Glomerular visceral epithelial cell (primary cell): Measurements from ENCODE around the gene SH3D19.

Experiments
- DNase-seq: peaks from one replicate; pipeline ENCODE4 v3.0.0-alpha.2; 2016; ENCODE audit errors: extremely low spot score

The SH3D19 gene

GRCh38 chr4:151233600-151233999 lies 91.8 kb downstream of the SH3D19 start:
- DNase-seq = no peak

- no peak for DNase-seq
Measured at GRCh38 chr4:151231915-151232595, 93.3 kb downstream of the SH3D19 start.

- DNase-seq = no peak
Measured at GRCh38 chr4:151228189-151229119, 97.0 kb downstream of the SH3D19 start.

- DNase-seq = peak; percentile 67
Measured at GRCh38 chr4:151227731-151228130, 97.7 kb downstream of the SH3D19 start.

GRCh38 chr4:151227172-151227571 lies 98.2 kb downstream of the SH3D19 start:
- no peak for DNase-seq

GRCh38 chr4:151226004-151226932 lies 99.1 kb downstream of the SH3D19 start:
- peak; percentile 70 for DNase-seq

GRCh38 chr4:151223465-151223864 lies 101.9 kb downstream of the SH3D19 start:
- DNase-seq = no peak

- no peak for DNase-seq
Measured at GRCh38 chr4:151219948-151220347, 105.5 kb downstream of the SH3D19 start.

- no peak for DNase-seq
Measured at GRCh38 chr4:151219091-151219490, 106.3 kb downstream of the SH3D19 start.

- DNase-seq = peak; percentile 24
Measured at GRCh38 chr4:151218343-151218742, 107.1 kb downstream of the SH3D19 start.

GRCh38 chr4:151217326-151217725 lies 108.1 kb downstream of the SH3D19 start:
- DNase-seq = no peak

GRCh38 chr4:151215295-151215694 lies 110.1 kb downstream of the SH3D19 start:
- no peak for DNase-seq

- DNase-seq = no peak
Measured at GRCh38 chr4:151207868-151208267, 117.5 kb downstream of the SH3D19 start.

GRCh38 chr4:151207186-151207585 lies 118.2 kb downstream of the SH3D19 start:
- no peak for DNase-seq

GRCh38 chr4:151206241-151207005 lies 119.0 kb downstream of the SH3D19 start:
- DNase-seq = no peak

- DNase-seq = no peak
Measured at GRCh38 chr4:151205722-151206121, 119.7 kb downstream of the SH3D19 start.

GRCh38 chr4:151204925-151205524 lies 120.4 kb downstream of the SH3D19 start:
- no peak for DNase-seq

GRCh38 chr4:151202851-151203455 lies 122.5 kb downstream of the SH3D19 start:
- DNase-seq = peak; percentile 7

GRCh38 chr4:151202381-151202780 lies 123.0 kb downstream of the SH3D19 start:
- no peak for DNase-seq
